Measurements from ENCODE around the gene MFSD12.

MFSD12 gene

DNA sequence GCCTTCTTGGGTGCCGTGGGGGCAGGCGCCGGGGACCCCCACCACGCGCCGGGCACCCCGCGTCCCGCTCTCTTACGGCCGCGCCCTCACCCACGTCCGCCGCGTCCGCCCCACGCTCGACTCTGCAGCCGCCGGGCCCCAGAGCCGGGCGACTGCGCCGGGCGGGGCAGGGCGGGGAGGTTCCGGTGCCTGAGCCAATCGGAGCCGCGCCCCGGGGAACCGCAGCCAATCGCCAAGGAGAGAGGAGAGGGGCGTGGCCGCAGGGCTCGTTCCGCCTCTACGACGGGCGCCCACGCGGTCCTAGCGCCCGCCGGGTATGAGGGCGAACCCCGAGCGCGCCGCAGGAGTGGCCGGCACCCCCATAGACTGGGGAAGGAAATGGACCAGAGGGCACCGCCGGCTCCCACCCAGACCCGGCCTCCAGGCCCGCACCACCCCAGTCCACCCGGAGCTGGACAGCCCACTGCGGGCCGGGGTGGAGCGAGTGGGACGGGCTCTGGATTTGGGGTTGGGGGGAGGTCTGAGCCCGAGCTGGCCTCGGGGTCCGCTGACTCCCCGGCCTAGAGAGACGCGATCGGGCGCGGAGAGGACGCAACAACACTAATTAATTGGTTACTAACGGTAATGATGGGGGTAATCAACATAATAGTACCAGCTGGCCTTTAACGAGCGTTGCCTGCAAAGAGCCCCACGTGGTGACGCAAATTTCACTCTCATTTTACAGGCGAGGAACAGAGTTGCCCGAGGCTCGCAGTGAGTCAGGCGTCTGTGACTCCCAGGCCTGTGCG lies at the start of gene MFSD12:
MFSD12 (minus strand) TSS at position 126 of the 788 bp plus-strand sequence. CDS start 183 bp downstream, outside the sequence.
- peak; percentile 86 for DNase-seq

- DNase-seq = peak; percentile 24
Observed at GRCh38 chr19:3606690-3607289, 49.4 kb upstream of the MFSD12 start, which contains the start of gene TBXA2R. Gene TBXA2R, minus strand, starts transcription at chr19:3606875. Its CDS starts 6,241 bp downstream, at chr19:3600634.

- DNase-seq = no peak
Observed at GRCh38 chr19:3606174-3606689, 48.8 kb upstream of the MFSD12 start.

- no peak for DNase-seq
Observed at GRCh38 chr19:3605770-3606169, 48.4 kb upstream of the MFSD12 start.

DNA sequence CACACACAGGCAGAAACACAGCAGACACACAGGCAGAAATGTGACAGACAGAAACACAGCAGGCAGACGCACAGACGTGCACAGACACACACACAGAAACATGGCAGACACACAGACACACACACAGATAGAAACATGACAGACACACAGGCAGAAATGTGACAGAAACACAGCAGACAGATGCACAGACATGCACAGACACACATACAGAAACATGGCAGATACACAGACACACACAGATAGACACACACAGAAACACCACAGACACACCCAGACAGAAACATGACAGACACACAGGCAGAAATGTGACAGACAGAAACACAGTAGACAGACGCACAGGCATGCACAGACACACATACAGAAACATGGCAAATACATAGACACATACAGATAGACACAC lies 48.0 kb upstream of the MFSD12 start:
- no peak for DNase-seq

DNA sequence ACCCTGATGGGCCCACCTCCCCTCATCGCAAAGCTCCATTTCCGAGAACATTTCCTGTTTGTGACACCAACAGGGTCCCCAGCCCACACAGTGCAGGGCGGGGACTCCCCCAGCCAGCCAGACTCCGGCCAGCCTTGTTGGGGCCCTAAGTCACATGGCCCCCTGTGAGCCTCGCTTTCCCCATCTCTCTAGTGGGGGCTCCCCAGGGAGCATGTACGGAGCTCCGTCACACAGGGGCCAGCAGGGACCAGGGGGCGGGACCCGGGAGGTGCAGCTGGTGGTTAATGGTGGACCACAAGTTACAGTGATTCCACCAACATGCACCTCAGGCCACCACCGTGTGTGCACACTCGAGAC lies 47.6 kb upstream of the MFSD12 start:
- no peak for DNase-seq

GRCh38 chr19:3604227-3604986 lies 47.0 kb upstream of the MFSD12 start:
- DNase-seq = no peak

GRCh38 chr19:3603121-3603811 lies 45.9 kb upstream of the MFSD12 start:
- DNase-seq = no peak

- no peak for DNase-seq
Observed at GRCh38 chr19:3601021-3601420, 43.6 kb upstream of the MFSD12 start.

- no peak for DNase-seq
Observed at GRCh38 chr19:3599776-3600187, 42.4 kb upstream of the MFSD12 start.

DNA sequence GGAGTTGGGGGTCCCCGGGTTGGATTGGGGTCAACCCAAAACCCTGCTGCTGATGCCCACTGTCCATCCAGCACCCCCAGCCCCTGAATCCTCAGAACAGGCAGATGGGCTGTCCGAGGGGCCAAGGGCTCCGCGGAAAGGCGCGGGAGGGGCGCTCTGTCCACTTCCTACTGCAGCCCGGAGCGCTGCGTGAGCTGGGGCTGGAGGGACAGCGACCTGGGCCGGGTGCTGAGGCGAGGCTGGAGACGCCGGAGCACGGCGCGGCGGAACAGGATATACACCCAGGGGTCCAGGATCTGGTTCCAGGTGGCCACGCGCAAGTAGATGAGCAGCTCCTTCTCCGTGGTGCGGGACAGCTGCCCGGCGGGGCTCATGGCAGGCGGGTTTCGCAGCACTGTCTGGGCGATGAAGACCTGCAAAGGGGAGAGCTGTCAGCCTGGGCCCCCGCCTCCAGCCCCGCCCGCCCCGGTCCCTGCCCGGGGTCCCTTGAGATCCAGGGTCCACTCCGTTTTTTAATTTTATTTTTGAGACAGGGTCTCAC lies 38.2 kb upstream of the MFSD12 start:
- no peak for DNase-seq

DNA sequence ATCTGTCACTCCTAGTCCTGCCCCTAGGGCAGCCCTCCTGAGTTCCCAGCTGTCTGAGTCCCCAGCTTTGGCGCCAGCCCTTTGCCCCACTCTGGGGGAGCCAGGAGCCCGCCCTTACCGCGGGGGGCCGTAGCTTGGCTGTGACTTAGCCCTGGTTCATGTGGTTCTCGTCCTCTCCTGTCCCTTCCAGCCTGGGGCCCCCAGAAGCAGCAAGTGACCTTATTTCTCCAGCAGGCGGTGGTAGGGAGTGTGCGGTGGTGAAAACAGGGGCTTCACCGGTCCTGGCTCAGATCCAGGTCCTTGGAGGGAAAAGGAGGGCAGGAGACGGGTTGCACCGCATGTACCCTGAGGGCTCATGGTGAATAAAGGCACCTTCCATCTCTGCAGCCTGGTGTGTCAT lies 35.8 kb upstream of the MFSD12 start:
- DNase-seq = no peak

DNA sequence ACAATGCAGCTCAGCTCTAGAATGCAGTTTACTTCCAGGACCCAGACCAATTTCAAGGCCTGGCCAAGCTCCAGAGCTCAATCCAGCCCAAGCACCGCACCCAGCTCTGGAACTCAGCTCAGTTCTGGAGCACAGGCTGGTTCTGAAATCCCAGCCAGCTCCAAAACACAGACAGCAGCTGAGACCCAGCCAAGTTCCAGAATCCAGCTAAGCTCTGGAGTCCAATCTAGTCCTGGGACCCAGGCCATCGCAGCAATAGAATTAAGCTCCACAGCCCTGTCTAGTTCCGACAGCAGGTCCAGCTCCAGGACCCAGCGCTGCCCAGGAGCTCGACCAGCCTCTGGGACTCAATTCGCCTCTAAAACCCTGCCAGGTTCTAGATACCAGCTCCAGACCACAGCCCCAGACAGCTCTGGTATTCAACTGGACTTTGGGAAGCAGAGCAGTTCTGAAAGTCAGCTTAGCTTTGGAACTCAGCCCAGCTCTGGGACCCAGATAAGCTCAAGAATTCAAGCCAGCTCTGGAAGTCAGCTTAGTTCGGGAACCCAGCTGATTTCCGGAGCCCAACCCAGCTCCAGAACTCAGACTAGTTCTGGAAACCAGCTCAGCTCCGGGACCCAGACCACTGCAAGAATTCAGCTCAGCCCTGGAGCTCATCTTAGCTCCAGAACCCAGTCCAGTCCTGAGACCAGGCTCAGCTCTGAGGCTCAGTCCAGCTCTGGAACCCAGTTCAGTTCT lies 34.7 kb upstream of the MFSD12 start:
- no peak for DNase-seq

GRCh38 chr19:3590991-3591659 lies 33.7 kb upstream of the MFSD12 start:
- no peak for DNase-seq

DNA sequence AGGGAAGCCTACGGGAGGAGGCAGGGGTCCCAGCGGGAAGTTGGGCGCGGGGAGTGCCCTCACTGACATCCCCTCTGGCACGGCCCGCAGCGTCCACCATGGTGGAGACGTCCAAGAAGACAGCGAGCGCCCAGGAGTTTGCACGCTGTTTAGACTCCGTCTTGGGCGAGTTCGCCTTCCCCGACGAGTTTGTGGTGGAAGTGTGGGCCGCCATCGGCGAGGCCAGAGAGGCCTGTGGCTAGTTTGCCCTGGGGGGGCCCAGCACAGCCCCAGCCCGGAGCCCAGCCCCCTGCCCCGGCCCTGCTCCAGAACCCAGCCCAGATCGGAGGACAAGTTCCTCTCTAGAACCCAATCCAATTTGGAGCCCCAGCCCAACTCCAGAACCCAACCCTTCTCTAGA lies 32.6 kb upstream of the MFSD12 start:
- DNase-seq = no peak

GRCh38 chr19:3589439-3589838 lies 32.1 kb upstream of the MFSD12 start:
- DNase-seq = no peak

GRCh38 chr19:3586707-3587346 lies 29.4 kb upstream of the MFSD12 start:
- no peak for DNase-seq

GRCh38 chr19:3586127-3586626 lies 28.8 kb upstream of the MFSD12 start:
- no peak for DNase-seq

DNA sequence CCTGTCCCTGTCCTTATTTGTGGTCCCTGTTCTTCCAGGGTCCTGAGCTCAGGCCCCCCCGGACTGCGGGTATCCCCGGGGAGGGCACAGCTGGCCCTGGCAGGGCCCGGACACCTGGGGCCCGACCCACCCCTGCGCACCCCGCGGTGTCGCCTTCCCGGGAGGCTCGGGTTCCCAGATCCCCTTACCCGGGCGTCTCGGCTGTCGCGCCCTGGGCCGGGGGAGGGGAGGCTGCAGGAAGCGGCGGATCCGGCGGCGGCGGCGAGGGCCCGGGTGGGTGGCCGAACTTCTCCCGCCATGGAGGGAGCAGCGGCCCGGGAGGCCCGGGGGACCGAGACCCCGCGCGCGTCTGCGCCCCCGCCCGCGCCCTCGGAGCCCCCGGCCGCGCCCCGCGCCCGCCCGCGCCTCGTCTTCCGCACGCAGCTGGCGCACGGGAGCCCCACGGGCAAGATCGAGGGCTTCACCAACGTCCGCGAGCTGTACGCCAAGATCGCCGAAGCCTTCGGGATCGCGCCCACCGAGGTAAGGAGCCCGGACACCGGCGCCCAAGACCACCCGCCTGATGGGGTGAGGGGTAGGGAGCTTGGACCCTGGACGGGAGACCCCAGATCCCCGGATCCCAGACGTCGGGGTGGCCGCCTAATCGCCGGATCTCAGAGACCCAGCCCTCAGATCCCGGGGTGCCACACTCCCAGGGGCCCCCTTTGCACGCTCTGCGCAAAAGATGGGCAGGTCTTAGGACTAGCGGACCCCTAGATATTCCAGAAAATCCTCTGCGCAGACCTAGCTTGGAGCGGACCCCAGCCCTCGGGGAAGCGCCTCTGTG lies 28.1 kb upstream of the MFSD12 start, which contains the start of gene GIPC3:
GIPC3 (plus strand) TSS at position 178 of the 826 bp plus-strand sequence; CDS start at position 298, 120 bp downstream.
- no peak for DNase-seq

All from amniotic stem cell (primary cell).